Esophagus muscularis mucosa (tissue), 4 donors: ENCODE results near the gene TNFSF13. TPM values are rescaled to one million over a fixed set of nuclear protein-coding genes. Genes with fewer than 3 reads are reported as not detected.

Source experiments
- DNase-seq: peaks from one replicate; pipeline ENCODE4 v3.0.0-alpha.2; 2017; ENCODE audit errors: extremely low spot score
- H3K27ac ChIP-seq, 4 donors: fragments of 200-600 bp; sonication (generic); replicated peaks in 1 of 4; 1 replicate in 3 of 4; 2 replicates in 1 of 4; pipeline ENCODE4 v1.5.1; 2016 to 2019; ENCODE audit warnings: mild to moderate bottlenecking in 1 of 4
- H3K27me3 ChIP-seq, 4 donors: fragments of 200-600 bp; sonication (generic); one replicate each; pipeline versions ENCODE4 v1.5.1 to v1.6.0; 2016 to 2019
- H3K36me3 ChIP-seq, 4 donors: fragments of 200-600 bp; sonication (generic); one replicate each; pipeline ENCODE4 v1.5.1; 2016 to 2019
- H3K4me1 ChIP-seq, 4 donors: fragments of 200-600 bp; sonication (generic); one replicate each; pipeline ENCODE4 v1.5.1; 2016 to 2019
- H3K4me3 ChIP-seq, 4 donors: fragments of 200-600 bp; sonication (generic); 1 replicate in 2 of 4; 2 replicates in 2 of 4; pipeline ENCODE4 v1.5.1; 2016 to 2019; ENCODE audit warnings: mild to moderate bottlenecking in 4 of 4, moderate library complexity in 1 of 4
- H3K9me3 ChIP-seq, 4 donors: fragments of 200-600 bp; sonication (generic); 1 replicate in 3 of 4; 2 replicates in 1 of 4; pipeline ENCODE4 v1.5.1; 2016 to 2019
- EP300 ChIP-seq: sonication (generic); formaldehyde crosslinking; IDR thresholded peaks from one replicate; pipeline ENCODE4 v1.6.1; 2017; ENCODE audit warnings: antibody characterized with exemption
- POLR2A ChIP-seq: fragments of 450-650 bp; IDR thresholded peaks from one replicate; pipeline ENCODE4 v1.6.1; 2017; ENCODE audit warnings: antibody characterized with exemption, moderate library complexity, mild to moderate bottlenecking, low read depth
- POLR2AphosphoS5 ChIP-seq, 2 donors: sonication (generic); formaldehyde crosslinking; IDR thresholded peaks; one replicate each; pipeline ENCODE4 v1.6.1; 2017; ENCODE audit warnings: antibody characterized with exemption in 2 of 2
- WGBS: methylation state at CpG from one replicate; pipeline ENCODE4 v1.1.5; 2018; 5-methylcytosine and 5-hydroxymethylcytosine counted together
- intact Hi-C: fragments of 100-400 bp; cut with DNase I; formaldehyde crosslinking; loops from one replicate; pipeline ENCODE4 v1.15.1; 2023
- total RNA-seq, 4 donors: library from RNA; depleted of rRNA; stranded (reverse); fragments of >200 nt; gene quantifications; one replicate each; pipeline versions ENCODE4 v1.1.0 to v1.2.1, GENCODE V29; 2016
- TF ChIP-seq, protein P1 (sequence below), 3 experiments: fragments of 200-600 bp in 2 of 3; fragments of 450-650 bp in 1 of 3; sonication (generic) in 2 of 3; IDR thresholded peaks; one replicate each; pipeline ENCODE4 v1.5.1; 2017 to 2019; ENCODE audit warnings: antibody characterized with exemption in 3 of 3, mild to moderate bottlenecking in 2 of 3, moderate library complexity in 1 of 3

The TNFSF13 gene
- total RNA-seq, 4 donors from 2014 or later = 13.4 to 25.8 (median 22.4) TPM

DNA sequence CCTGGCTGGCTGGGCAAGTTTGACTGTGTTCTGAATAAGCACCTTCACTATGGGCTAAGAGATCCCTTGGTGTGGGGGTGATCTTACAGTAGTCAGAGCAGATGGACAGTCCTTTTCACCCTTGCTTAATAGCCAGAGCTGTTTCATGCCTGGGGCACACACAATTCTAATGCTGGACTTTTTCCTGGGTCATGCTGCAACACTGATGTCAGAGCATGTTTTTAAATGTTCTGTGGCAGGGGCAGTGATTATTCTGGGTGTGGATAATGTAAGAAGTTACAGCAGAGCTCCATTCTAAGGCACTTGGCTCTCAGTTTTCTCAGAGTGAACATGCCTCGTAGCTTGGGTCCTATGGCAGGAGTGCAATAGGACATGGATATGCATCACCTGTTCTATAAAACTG, 16.9 kb downstream of the TNFSF13 start:
- Histone ChIP-seq H3K36me3 (peaks cover 55 to 69% (median 64%) of the 10 kb centered on the region in 4 donors), H3K4me1 (peaks cover 49 to 76% (median 72%) of the 10 kb centered on the region in 4 donors), H3K4me3 (peak overlapping the region in 1 of 4 donors; percentile 6), H3K27me3 (no peaks in the 10 kb centered on the region), H3K9me3 (no peaks in the 10 kb centered on the region), H3K27ac (peak overlapping the region in 2 of 4 donors; percentile 99 to 100)
- TF ChIP-seq POLR2AphosphoS5 (IDR thresholded peaks at IDR 0.05) = no peak
- TF ChIP-seq POLR2A = no peak
- TF ChIP-seq EP300 = no peak
- TF ChIP-seq, protein P1, sequence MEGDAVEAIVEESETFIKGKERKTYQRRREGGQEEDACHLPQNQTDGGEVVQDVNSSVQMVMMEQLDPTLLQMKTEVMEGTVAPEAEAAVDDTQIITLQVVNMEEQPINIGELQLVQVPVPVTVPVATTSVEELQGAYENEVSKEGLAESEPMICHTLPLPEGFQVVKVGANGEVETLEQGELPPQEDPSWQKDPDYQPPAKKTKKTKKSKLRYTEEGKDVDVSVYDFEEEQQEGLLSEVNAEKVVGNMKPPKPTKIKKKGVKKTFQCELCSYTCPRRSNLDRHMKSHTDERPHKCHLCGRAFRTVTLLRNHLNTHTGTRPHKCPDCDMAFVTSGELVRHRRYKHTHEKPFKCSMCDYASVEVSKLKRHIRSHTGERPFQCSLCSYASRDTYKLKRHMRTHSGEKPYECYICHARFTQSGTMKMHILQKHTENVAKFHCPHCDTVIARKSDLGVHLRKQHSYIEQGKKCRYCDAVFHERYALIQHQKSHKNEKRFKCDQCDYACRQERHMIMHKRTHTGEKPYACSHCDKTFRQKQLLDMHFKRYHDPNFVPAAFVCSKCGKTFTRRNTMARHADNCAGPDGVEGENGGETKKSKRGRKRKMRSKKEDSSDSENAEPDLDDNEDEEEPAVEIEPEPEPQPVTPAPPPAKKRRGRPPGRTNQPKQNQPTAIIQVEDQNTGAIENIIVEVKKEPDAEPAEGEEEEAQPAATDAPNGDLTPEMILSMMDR (IDR thresholded peaks at IDR 0.05) = no peak
- intact Hi-C loops = no loop called here
- no peak for DNase-seq
- 50% methylated on average over 1 of the region's 1 CpG for WGBS

DNA sequence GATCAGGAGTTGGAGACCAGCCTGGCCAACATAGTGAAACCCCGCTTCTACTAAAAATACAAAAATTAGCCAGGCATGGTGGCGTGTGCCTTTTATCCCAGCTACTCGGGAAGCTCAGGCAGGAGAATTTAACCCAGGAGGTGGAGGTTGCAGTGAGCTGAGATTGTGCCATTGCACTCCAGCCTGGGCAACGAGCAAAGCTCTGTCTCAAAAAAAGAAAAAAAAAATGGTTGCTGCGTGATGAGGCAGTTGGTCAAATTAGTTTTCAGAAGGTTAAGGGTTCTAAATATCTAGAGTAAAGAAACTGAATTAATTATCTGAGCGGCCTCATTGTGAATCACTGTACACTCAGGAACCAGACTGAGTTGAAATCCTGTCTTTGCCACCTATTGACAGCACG, 17.4 kb downstream of the TNFSF13 start:
- WGBS = 71% methylated on average over 7 of the region's 7 CpGs
- DNase-seq = no peak
- Histone ChIP-seq H3K4me3 (no peak overlapping the region), H3K9me3 (no peaks in the 10 kb centered on the region), H3K27me3 (no peaks in the 10 kb centered on the region), H3K27ac (peak overlapping the region in 1 of 4 donors; percentile 100), H3K36me3 (peaks cover 53 to 64% (median 59%) of the 10 kb centered on the region in 4 donors), H3K4me1 (peaks cover 49 to 81% (median 77%) of the 10 kb centered on the region in 4 donors)
- TF ChIP-seq POLR2AphosphoS5 (IDR thresholded peaks at IDR 0.05) (no peak), POLR2A (no peak), EP300 (no peak)
- TF ChIP-seq, protein P1 (IDR thresholded peaks at IDR 0.05) = no peak
- intact Hi-C loops = no loop called here

DNA sequence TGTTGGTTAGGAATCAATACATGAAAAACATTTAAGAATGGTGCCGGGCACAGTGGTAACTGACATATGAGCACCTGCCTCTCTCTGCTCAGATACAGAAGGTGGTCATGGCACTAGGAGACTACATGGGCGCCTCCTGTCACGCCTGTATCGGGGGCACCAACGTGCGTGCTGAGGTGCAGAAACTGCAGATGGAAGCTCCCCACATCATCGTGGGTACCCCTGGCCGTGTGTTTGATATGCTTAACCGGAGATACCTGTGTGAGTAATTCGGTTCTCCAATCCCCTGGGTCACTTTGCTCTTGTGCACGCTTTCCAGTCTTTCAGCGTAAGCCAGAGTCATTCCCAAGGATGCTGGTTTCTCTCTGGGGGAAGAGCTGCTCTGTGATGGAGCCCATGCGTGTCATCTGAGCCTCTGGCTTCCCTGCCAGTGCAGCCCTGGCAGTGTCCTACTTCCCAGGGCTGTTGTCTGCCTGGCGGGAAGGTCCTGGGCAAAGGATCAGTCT, 17.9 kb downstream of the TNFSF13 start:
- Histone ChIP-seq H3K4me1 (peaks cover 52 to 83% (median 80%) of the 10 kb centered on the region in 4 donors), H3K27ac (peak overlapping the region in 2 of 4 donors; percentile 20 to 100), H3K9me3 (no peaks in the 10 kb centered on the region), H3K4me3 (no peak overlapping the region), H3K36me3 (peaks cover 48 to 60% (median 54%) of the 10 kb centered on the region in 4 donors), H3K27me3 (no peaks in the 10 kb centered on the region)
- DNase-seq = no peak
- intact Hi-C loops = no loop called here
- TF ChIP-seq, protein P1 (IDR thresholded peaks at IDR 0.05) = no peak
- TF ChIP-seq POLR2AphosphoS5 (IDR thresholded peaks at IDR 0.05) = no peak
- no peak for TF ChIP-seq POLR2A
- no peak for TF ChIP-seq EP300
- 90% methylated on average over 12 of the region's 14 CpGs for WGBS

DNA sequence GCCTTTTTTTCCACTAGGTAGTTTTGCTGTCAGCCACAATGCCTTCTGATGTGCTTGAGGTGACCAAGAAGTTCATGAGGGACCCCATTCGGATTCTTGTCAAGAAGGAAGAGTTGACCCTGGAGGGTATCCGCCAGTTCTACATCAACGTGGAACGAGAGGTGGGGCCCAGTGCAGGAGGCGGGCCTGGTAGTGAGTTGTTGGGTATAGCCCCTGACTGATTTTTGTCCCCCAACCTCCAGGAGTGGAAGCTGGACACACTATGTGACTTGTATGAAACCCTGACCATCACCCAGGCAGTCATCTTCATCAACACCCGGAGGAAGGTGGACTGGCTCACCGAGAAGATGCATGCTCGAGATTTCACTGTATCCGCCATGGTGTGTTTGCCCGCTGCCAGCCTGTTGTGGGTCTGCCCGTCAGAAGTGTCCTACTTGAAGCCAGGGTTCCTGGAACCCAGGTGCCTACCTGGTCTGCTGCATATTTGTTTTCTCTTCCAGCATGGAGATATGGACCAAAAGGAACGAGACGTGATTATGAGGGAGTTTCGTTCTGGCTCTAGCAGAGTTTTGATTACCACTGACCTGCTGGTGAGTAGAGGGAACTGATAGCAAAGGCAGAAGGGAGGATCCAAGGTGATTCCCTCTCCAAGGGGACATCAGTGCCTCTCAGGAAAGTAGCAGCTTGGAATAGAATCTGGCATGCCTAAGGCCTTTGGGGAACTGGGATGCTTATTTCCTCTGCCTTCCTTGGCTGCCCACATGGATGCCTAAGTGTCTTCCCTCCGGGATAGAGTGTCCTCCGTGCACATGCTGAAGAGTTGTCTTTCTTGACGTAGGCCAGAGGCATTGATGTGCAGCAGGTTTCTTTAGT, 19.0 kb downstream of the TNFSF13 start:
- no peaks in the 10 kb centered on the region for H3K9me3 ChIP-seq
- no peak overlapping the region for H3K4me3 ChIP-seq
- peaks cover 53 to 89% (median 84%) of the 10 kb centered on the region in 4 donors for H3K4me1 ChIP-seq
- WGBS = 79% methylated on average over 17 of the region's 17 CpGs
- no peak for DNase-seq
- H3K36me3 ChIP-seq = peaks cover 48 to 60% (median 53%) of the 10 kb centered on the region in 4 donors
- TF ChIP-seq POLR2A (no peak), POLR2AphosphoS5 (IDR thresholded peaks at IDR 0.05) (peak in 1 of 2 donors; percentile 5)
- no peaks in the 10 kb centered on the region for H3K27me3 ChIP-seq
- H3K27ac ChIP-seq = peak overlapping the region in 2 of 4 donors; percentile 90 to 94
- intact Hi-C loops = no loop called here
